GM12873 (cell line): Measurements from ENCODE around the gene LCK.

Experiments
- CTCF ChIP-seq: IDR thresholded peaks from 2 replicates; pipeline ENCODE4 v1.5.1; 2012; ENCODE audit warnings: low read depth, mild to moderate bottlenecking, moderate library complexity, low read length, control low read depth; ENCODE audit not compliant: insufficient read depth; ENCODE audit errors: missing control alignments

Gene LCK

GRCh38 chr1:32334864-32335534 lies 83.9 kb downstream of the LCK start:
- TF ChIP-seq CTCF = peak; percentile 85

- TF ChIP-seq CTCF = no peak
Observed at GRCh38 chr1:32335535-32335789, 84.4 kb downstream of the LCK start.
